GM18520 (cell line): Measurements from ENCODE around the gene KCNMA1.
"Not testable (repeated sequence)": the region's sequence is repeated elsewhere in the genome, so short reads cannot be mapped to it uniquely, and the experiment has no call there.

Experiments
- ATAC-seq: cut with Tn5 transposase; IDR thresholded peaks from one replicate; pipeline ENCODE4 v1.9.1; 2021; ENCODE audit not compliant: unreplicated experiment

The KCNMA1 gene

GRCh38 chr10:77424257-77424656 is 213.4 kb downstream of the KCNMA1 start:
- ATAC-seq, result no peak

- no peak for ATAC-seq
Measured at GRCh38 chr10:77422491-77423338, 214.9 kb downstream of the KCNMA1 start.

GRCh38 chr10:77421591-77421990 is 216.0 kb downstream of the KCNMA1 start:
- no peak for ATAC-seq

GRCh38 chr10:77420947-77421523 is 216.6 kb downstream of the KCNMA1 start:
- no peak for ATAC-seq

- no peak for ATAC-seq
Measured at GRCh38 chr10:77419979-77420378, 217.6 kb downstream of the KCNMA1 start.

GRCh38 chr10:77419056-77419455 is 218.6 kb downstream of the KCNMA1 start:
- no peak for ATAC-seq

GRCh38 chr10:77417806-77418640 is 219.6 kb downstream of the KCNMA1 start:
- ATAC-seq, result no peak

- ATAC-seq, result no peak
Measured at GRCh38 chr10:77417359-77417758, 220.2 kb downstream of the KCNMA1 start.

GRCh38 chr10:77416311-77417135 is 221.1 kb downstream of the KCNMA1 start:
- no peak for ATAC-seq

- no peak for ATAC-seq
Measured at GRCh38 chr10:77415313-77415960, 222.2 kb downstream of the KCNMA1 start.

GRCh38 chr10:77413231-77413630 is 224.4 kb downstream of the KCNMA1 start:
- no peak for ATAC-seq

GRCh38 chr10:77412573-77413133 is 225.0 kb downstream of the KCNMA1 start:
- ATAC-seq, result not testable (repeated sequence)

GRCh38 chr10:77411805-77412204 is 225.8 kb downstream of the KCNMA1 start:
- no peak for ATAC-seq

GRCh38 chr10:77410523-77410922 is 227.1 kb downstream of the KCNMA1 start:
- ATAC-seq, result no peak

- ATAC-seq, result no peak
Measured at GRCh38 chr10:77409697-77410471, 227.7 kb downstream of the KCNMA1 start.

GRCh38 chr10:77408259-77408658 is 229.3 kb downstream of the KCNMA1 start:
- ATAC-seq, result no peak

GRCh38 chr10:77406764-77407430 is 230.7 kb downstream of the KCNMA1 start:
- no peak for ATAC-seq

- no peak for ATAC-seq
Measured at GRCh38 chr10:77405771-77406241, 231.8 kb downstream of the KCNMA1 start.
